Panc1 (cell line): Measurements from ENCODE around the gene TMEM45B.

Experiments used
- CTCF ChIP-seq: fragments of 450-650 bp; IDR thresholded peaks from 2 replicates; pipeline ENCODE4 v1.5.1; 2017; ENCODE audit warnings: mild to moderate bottlenecking
- POLR2AphosphoS5 ChIP-seq: IDR thresholded peaks from 2 replicates; pipeline ENCODE4 v1.6.1; 2012; ENCODE audit warnings: mild to moderate bottlenecking, low read depth, low read length, moderate library complexity

- TF ChIP-seq POLR2AphosphoS5, result no peak
- no peak for TF ChIP-seq CTCF
Measured at GRCh38 chr11:129815596-129816461, at the start of gene TMEM45B.
